Smooth muscle cell (in vitro differentiated cells): ENCODE data around the gene ZP3. TPM values are rescaled to one million over a fixed set of nuclear protein-coding genes. Genes with fewer than 3 reads are reported as not detected.
A peak's percentile ranks its signal among the peaks of the same experiment; 100 is the strongest.

Experiments used
- DNase-seq: peaks from one replicate; lab custom pipeline; 2025; ENCODE audit not compliant: unreplicated experiment; lab: John Stamatoyannopoulos, UW
- H2AFZ ChIP-seq: fragments of 200-600 bp; sonication (generic); 2 replicates; pipeline ENCODE4 v1.6.0; 2016; ENCODE audit warnings: antibody characterized with exemption, low read depth, mild to moderate bottlenecking
- H3F3A ChIP-seq: fragments of 200-600 bp; sonication (generic); 2 replicates; pipeline ENCODE4 v1.6.0; 2017; ENCODE audit warnings: antibody characterized with exemption, low read depth
- H3K27ac ChIP-seq: fragments of 200-600 bp; sonication (generic); 2 replicates; pipeline ENCODE4 v1.5.1; 2016; ENCODE audit warnings: low read depth, mild to moderate bottlenecking
- H3K27me3 ChIP-seq: fragments of 200-600 bp; sonication (generic); 2 replicates; pipeline ENCODE4 v1.6.1; 2016; ENCODE audit warnings: low read depth, mild to moderate bottlenecking
- H3K36me3 ChIP-seq: fragments of 200-600 bp; sonication (generic); 2 replicates; pipeline ENCODE4 v1.5.1; 2016; ENCODE audit warnings: low read depth
- H3K4me1 ChIP-seq: fragments of 200-600 bp; sonication (generic); 2 replicates; pipeline ENCODE4 v1.5.1; 2016; ENCODE audit warnings: low read depth
- H3K4me2 ChIP-seq: fragments of 200-600 bp; sonication (generic); 2 replicates; pipeline ENCODE4 v1.6.0; 2016; ENCODE audit warnings: mild to moderate bottlenecking
- H3K4me3 ChIP-seq: fragments of 200-600 bp; sonication (generic); 2 replicates; pipeline ENCODE4 v1.5.1; 2016; ENCODE audit warnings: mild to moderate bottlenecking
- H3K79me2 ChIP-seq: fragments of 200-600 bp; sonication (generic); 2 replicates; pipeline ENCODE4 v1.6.0; 2016; ENCODE audit warnings: low read depth, mild to moderate bottlenecking
- H3K9ac ChIP-seq: fragments of 200-600 bp; sonication (generic); 2 replicates; pipeline ENCODE4 v1.6.0; 2016; ENCODE audit warnings: low read depth
- H3K9me3 ChIP-seq: fragments of 200-600 bp; sonication (generic); replicated peaks from 2 replicates; pipeline ENCODE4 v1.5.1; 2016; ENCODE audit warnings: low read depth
- H4K20me1 ChIP-seq: fragments of 200-600 bp; sonication (generic); 2 replicates; pipeline ENCODE4 v1.6.0; 2016; ENCODE audit warnings: low read depth
- CTCF ChIP-seq: fragments of 200-600 bp; sonication (generic); IDR thresholded peaks from 2 replicates; pipeline ENCODE4 v1.5.1; 2017; ENCODE audit warnings: borderline replicate concordance, mild to moderate bottlenecking, antibody characterized with exemption; ENCODE audit not compliant: insufficient read depth, poor library complexity, severe bottlenecking
- WGBS: methylation state at CpG from one replicate; pipeline ENCODE4 v1.1.7; 2016; ENCODE audit warnings: low lambda C conversion rate; 5-methylcytosine and 5-hydroxymethylcytosine counted together
- polyA plus RNA-seq: library from polyadenylated mRNA; unstranded; fragments of >200 nt; fragmentation: Nextera tagmentation; extraction: Ambion mirVana; gene quantifications from 2 replicates; pipeline ENCODE4 v1.2.1, GENCODE V29; 2016
- total RNA-seq: library from RNA; depleted of rRNA; stranded (reverse); fragments of >200 nt; gene quantifications from 2 replicates; pipeline ENCODE4 v1.2.3, GENCODE V29; 2014

ZP3 gene
- total and polyA plus RNA-seq, 2 experiments from 2014 or later: 1.3 to 1.6 TPM

- Histone ChIP-seq H3K4me2 (no peak overlapping the region), H3K4me3 (no peak overlapping the region), H3K9ac (no peak overlapping the region), H3K4me1 (peaks cover 4% of the 10 kb centered on the region), H3K36me3 (no peaks in the 10 kb centered on the region), H3K27me3 (no peaks in the 10 kb centered on the region), H4K20me1 (no peaks in the 10 kb centered on the region), H3K9me3 (no peaks in the 10 kb centered on the region), H3K27ac (no peak overlapping the region), H3F3A (peaks cover 6% of the 10 kb centered on the region), H2AFZ (no peak overlapping the region), H3K79me2 (no peaks in the 10 kb centered on the region)
- 99% methylated on average over 13 of the region's 13 CpGs for WGBS
- no peak for DNase-seq
- no peak for TF ChIP-seq CTCF
Measured at GRCh38 chr7:76390092-76390491, 34.7 kb upstream of the ZP3 start.

GRCh38 chr7:76392531-76393115, 32.1 kb upstream of the ZP3 start:
- no peaks in the 10 kb centered on the region for H3K36me3 ChIP-seq
- H3K4me3 ChIP-seq: peak overlapping the region; percentile 74
- peaks cover 6% of the 10 kb centered on the region for H3F3A ChIP-seq
- H4K20me1 ChIP-seq: no peaks in the 10 kb centered on the region
- no peaks in the 10 kb centered on the region for H3K79me2 ChIP-seq
- H3K9me3 ChIP-seq: no peaks in the 10 kb centered on the region
- H3K27me3 ChIP-seq: no peaks in the 10 kb centered on the region
- H3K9ac ChIP-seq: no peak overlapping the region
- H3K27ac ChIP-seq: no peak overlapping the region
- peak overlapping the region; percentile 97 for H3K4me2 ChIP-seq
- no peak for TF ChIP-seq CTCF
- DNase-seq: no peak
- H2AFZ ChIP-seq: peak overlapping the region; percentile 66
- 44% methylated on average over 12 of the region's 12 CpGs for WGBS
- H3K4me1 ChIP-seq: peaks cover 4% of the 10 kb centered on the region

- H3K27ac ChIP-seq: no peak overlapping the region
- TF ChIP-seq CTCF: no peak
- WGBS: 10% methylated on average over 45 of the region's 99 CpGs
Measured at GRCh38 chr7:76393116-76394031, 31.4 kb upstream of the ZP3 start.

More at GRCh38 chr7:76393116-76394031, 31.4 kb upstream of the ZP3 start:
- peak; percentile 81 for DNase-seq
- peak overlapping the region; percentile 95 for H2AFZ ChIP-seq
- H3K27me3 ChIP-seq: no peaks in the 10 kb centered on the region
- H3K4me1 ChIP-seq: peaks cover 4% of the 10 kb centered on the region
- H3K4me3 ChIP-seq: peak overlapping the region; percentile 74
- peak overlapping the region; percentile 67 for H3K9ac ChIP-seq
- peaks cover 6% of the 10 kb centered on the region for H3F3A ChIP-seq
- H4K20me1 ChIP-seq: no peaks in the 10 kb centered on the region
- H3K36me3 ChIP-seq: no peaks in the 10 kb centered on the region
- no peaks in the 10 kb centered on the region for H3K79me2 ChIP-seq
- peak overlapping the region; percentile 97 for H3K4me2 ChIP-seq
- H3K9me3 ChIP-seq: no peaks in the 10 kb centered on the region
